Astrocyte (in vitro differentiated cells and primary cell): ENCODE data around the gene PRG3. TPM values are rescaled to one million over a fixed set of nuclear protein-coding genes. Genes with fewer than 3 reads are reported as not detected.

Source experiments
- DNase-seq: peaks from one replicate; pipeline ENCODE4 v3.0.0-alpha.2; 2010; ENCODE audit warnings: low read depth
- FAIRE-seq: peaks from 2 replicates; lab custom pipeline; 2011; peaks lifted over from hg19 to GRCh38; lab: Jason Lieb, UNC
- H2AFZ ChIP-seq: 2 replicates; pipeline ENCODE4 v1.6.0; 2012; ENCODE audit warnings: low read depth, low read length, inconsistent platforms
- H3K27ac ChIP-seq: 2 replicates; pipeline ENCODE4 v1.5.1; 2011; ENCODE audit warnings: low read depth, low read length, inconsistent platforms
- H3K27me3 ChIP-seq: 2 replicates; pipeline ENCODE4 v1.6.0; 2011; ENCODE audit warnings: low read length, inconsistent platforms; ENCODE audit not compliant: insufficient read depth
- H3K36me3 ChIP-seq: 2 replicates; pipeline ENCODE4 v1.5.1; 2011; ENCODE audit warnings: low read length, inconsistent platforms; ENCODE audit not compliant: insufficient read depth
- H3K4me1 ChIP-seq: 2 replicates; pipeline ENCODE4 v1.5.1; 2011; ENCODE audit warnings: low read length, inconsistent platforms; ENCODE audit not compliant: insufficient read depth
- H3K4me2 ChIP-seq: 2 replicates; pipeline ENCODE4 v1.6.0; 2012; ENCODE audit warnings: low read length, inconsistent platforms
- H3K4me3 ChIP-seq: 2 replicates; pipeline ENCODE4 v1.5.1; 2011; ENCODE audit warnings: low read depth, mild to moderate bottlenecking, low read length, inconsistent platforms; ENCODE audit not compliant: insufficient read depth
- H3K79me2 ChIP-seq: 2 replicates; pipeline ENCODE4 v1.6.0; 2012; ENCODE audit warnings: mild to moderate bottlenecking, low read length, inconsistent platforms; ENCODE audit not compliant: insufficient read depth
- H3K9ac ChIP-seq: 2 replicates; pipeline ENCODE4 v1.6.0; 2012; ENCODE audit warnings: mild to moderate bottlenecking, low read length, inconsistent platforms
- H3K9me3 ChIP-seq: 2 replicates; pipeline ENCODE4 v1.5.1; 2012; ENCODE audit warnings: low read depth, mild to moderate bottlenecking, low read length, inconsistent platforms; ENCODE audit not compliant: insufficient read depth
- H4K20me1 ChIP-seq: 2 replicates; pipeline ENCODE4 v1.6.0; 2012; ENCODE audit warnings: low read length, inconsistent platforms; ENCODE audit not compliant: insufficient read depth
- H3K27ac Mint-ChIP-seq: one replicate; pipeline ENCODE4 v1.8.0; 2021; ENCODE audit warnings: mild to moderate bottlenecking, mixed read lengths; ENCODE audit not compliant: unreplicated experiment
- H3K27me3 Mint-ChIP-seq: one replicate; pipeline ENCODE4 v1.8.0; 2021; ENCODE audit warnings: low read depth, mixed read lengths; ENCODE audit not compliant: unreplicated experiment
- H3K36me3 Mint-ChIP-seq: one replicate; pipeline ENCODE4 v1.8.0; 2021; ENCODE audit warnings: low read depth, mixed read lengths; ENCODE audit not compliant: unreplicated experiment
- H3K4me1 Mint-ChIP-seq: one replicate; pipeline ENCODE4 v1.8.0; 2021; ENCODE audit warnings: low read depth, mixed read lengths; ENCODE audit not compliant: unreplicated experiment
- H3K4me3 Mint-ChIP-seq: one replicate; pipeline ENCODE4 v1.8.0; 2021; ENCODE audit warnings: mild to moderate bottlenecking, moderate library complexity, mixed read lengths; ENCODE audit not compliant: unreplicated experiment
- H3K9me3 Mint-ChIP-seq: one replicate; pipeline ENCODE4 v1.8.0; 2021; ENCODE audit warnings: mild to moderate bottlenecking, mixed read lengths; ENCODE audit not compliant: unreplicated experiment
- CTCF ChIP-seq: IDR thresholded peaks from 2 replicates; pipeline ENCODE4 v1.5.1; 2011; ENCODE audit warnings: low read depth, mild to moderate bottlenecking, inconsistent platforms, low read length, moderate library complexity; ENCODE audit not compliant: insufficient read depth
- EZH2 ChIP-seq: IDR thresholded peaks from 2 replicates; pipeline ENCODE4 v1.6.1; 2012; ENCODE audit warnings: mild to moderate bottlenecking, low read length, inconsistent platforms; ENCODE audit not compliant: insufficient read depth
- total RNA-seq: library from RNA; stranded (reverse); gene quantifications from 2 replicates; pipeline ENCODE4 v1.2.1, GENCODE V29; 2021

Gene PRG3
- total RNA-seq, 1 donor from 2014 or later: not detected

DNA sequence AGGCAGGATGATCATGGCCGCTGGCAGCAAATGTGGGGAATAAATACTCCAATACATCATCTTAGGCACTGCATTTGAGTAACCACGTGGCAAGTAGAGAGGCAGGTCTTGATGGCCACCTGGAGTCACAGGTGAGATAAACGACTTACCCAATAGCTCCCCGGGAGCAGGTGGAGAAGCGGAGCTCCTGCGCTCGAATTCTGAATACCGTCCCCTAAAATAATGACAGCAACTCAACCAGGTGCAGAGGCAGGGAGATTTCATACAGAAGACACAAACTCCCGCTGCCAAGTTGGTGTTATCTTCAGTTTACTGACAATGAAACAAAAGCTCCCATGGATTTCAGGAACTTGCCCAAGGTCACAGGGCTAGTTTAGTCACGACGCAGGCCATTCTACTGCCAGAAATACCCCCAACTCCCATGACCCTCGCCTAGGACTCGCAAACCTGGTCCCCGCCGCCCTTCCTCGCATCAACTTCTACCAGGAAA, 45.5 kb upstream of the PRG3 start:
- peak overlapping the region; percentile 53 for H3K27ac Mint-ChIP-seq
- peaks cover 22% of the 10 kb centered on the region for H3K4me1 Mint-ChIP-seq
- peak overlapping the region; percentile 87 for H3K4me2 ChIP-seq
- H3K27me3 ChIP-seq: peaks cover 4% of the 10 kb centered on the region
- no peaks in the 10 kb centered on the region for H4K20me1 ChIP-seq
- H3K36me3 ChIP-seq: no peaks in the 10 kb centered on the region
- peaks cover 14% of the 10 kb centered on the region for H3K27me3 Mint-ChIP-seq
- peak overlapping the region; percentile 80 for H3K4me3 Mint-ChIP-seq
- no peak for FAIRE-seq
- peak overlapping the region; percentile 69 for H3K9ac ChIP-seq
- peak overlapping the region; percentile 46 for H2AFZ ChIP-seq
- peaks cover 40% of the 10 kb centered on the region for H3K4me1 ChIP-seq
- H3K36me3 Mint-ChIP-seq: peaks cover 2% of the 10 kb centered on the region
- TF ChIP-seq CTCF: no peak
- TF ChIP-seq EZH2: no peak
- peaks cover 4% of the 10 kb centered on the region for H3K79me2 ChIP-seq
- H3K4me3 ChIP-seq: peak overlapping the region; percentile 51
- no peak for DNase-seq
- no peaks in the 10 kb centered on the region for H3K9me3 ChIP-seq
- H3K9me3 Mint-ChIP-seq: no peaks in the 10 kb centered on the region
- peak overlapping the region; percentile 43 for H3K27ac ChIP-seq

DNA sequence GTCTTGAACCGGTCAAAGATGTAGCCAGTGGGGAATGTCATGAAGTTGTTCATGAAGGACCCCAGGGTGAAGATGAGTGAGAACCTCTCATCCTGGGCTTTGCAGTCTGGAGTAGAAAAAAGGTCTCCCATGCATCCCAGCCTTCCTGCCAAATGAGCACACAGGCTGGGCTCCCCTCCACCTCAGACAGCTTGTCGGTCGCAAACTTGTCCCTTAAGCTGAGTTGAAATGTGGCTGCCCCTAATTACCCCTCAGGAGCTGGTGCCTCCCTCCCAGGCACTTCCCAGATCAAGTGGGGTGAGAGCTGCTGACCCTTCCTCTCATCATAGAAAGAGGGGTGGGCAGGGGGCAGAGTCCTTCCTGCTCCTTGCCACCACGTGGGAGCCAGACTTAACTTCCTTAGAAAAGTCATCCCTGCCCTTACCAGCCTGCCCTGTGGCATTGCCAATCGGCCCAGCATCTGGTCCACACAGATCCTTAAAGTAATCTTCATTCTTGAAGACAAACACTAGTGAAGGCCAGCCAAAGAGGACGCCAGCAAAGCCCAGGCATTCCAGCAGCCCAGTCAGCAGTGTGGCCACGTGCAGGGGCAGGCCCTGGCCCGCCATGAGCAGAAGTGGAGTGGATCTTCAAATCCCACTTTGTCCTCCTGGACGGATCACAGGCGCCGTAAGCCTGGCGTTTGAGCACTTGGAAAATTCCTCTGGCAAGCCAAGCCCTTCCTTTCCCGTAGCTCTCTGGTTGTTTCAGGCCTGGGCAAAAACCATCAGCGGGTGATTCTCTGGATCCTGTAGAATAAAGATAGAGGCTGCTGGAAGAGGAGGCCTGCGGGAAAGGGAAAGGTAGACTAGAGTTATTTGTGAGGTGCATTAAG, 44.9 kb upstream of the PRG3 start:
- Histone ChIP-seq H3K79me2 (peaks cover 4% of the 10 kb centered on the region), H3K9ac (no peak overlapping the region), H3K36me3 (no peaks in the 10 kb centered on the region), H3K4me1 (peaks cover 40% of the 10 kb centered on the region), H3K27ac (no peak overlapping the region), H3K4me2 (peak overlapping the region; percentile 87), H4K20me1 (no peaks in the 10 kb centered on the region), H3K9me3 (no peaks in the 10 kb centered on the region), H3K27me3 (peaks cover 4% of the 10 kb centered on the region), H3K4me3 (no peak overlapping the region), H2AFZ (no peak overlapping the region)
- TF ChIP-seq EZH2: no peak
- no peak for TF ChIP-seq CTCF
- H3K27me3 Mint-ChIP-seq: peaks cover 14% of the 10 kb centered on the region
- H3K4me1 Mint-ChIP-seq: peaks cover 22% of the 10 kb centered on the region
- H3K9me3 Mint-ChIP-seq: no peaks in the 10 kb centered on the region
- peaks cover 2% of the 10 kb centered on the region for H3K36me3 Mint-ChIP-seq
- H3K4me3 Mint-ChIP-seq: peak overlapping the region; percentile 80
- peak overlapping the region; percentile 69 for H3K27ac Mint-ChIP-seq
- no peak for DNase-seq
- FAIRE-seq: no peak
